Stimulated activated CD4-positive, alpha-beta T cell treated with anti-CD3 and anti-CD28 coated beads, Interleukin-12 subunit alpha, Interleukin-12 subunit beta, amount 100 ng/mL, for 24 hours (primary cell): Measurements from ENCODE around the gene MRPL23.

ENCODE experiments used
- DNase-seq, 2 experiments: peaks; one replicate each; pipeline ENCODE4 v3.0.0-alpha.2; 2020; ENCODE audit warnings: low read depth in 2 of 2

The MRPL23 gene

GRCh38 chr11:1990872-1991578 lies 43.9 kb downstream of the MRPL23 start:
- DNase-seq = no peak

- DNase-seq = no peak
Observed at GRCh38 chr11:1992111-1992510, 45.0 kb downstream of the MRPL23 start.

GRCh38 chr11:1994121-1994520 lies 47.0 kb downstream of the MRPL23 start:
- DNase-seq = no peak

GRCh38 chr11:1997755-1998154 lies 50.6 kb downstream of the MRPL23 start, which contains the start of gene H19:
TSS of gene H19 (minus strand) at chr11:1997842.
- no peak for DNase-seq

GRCh38 chr11:1998290-1998689 lies 51.2 kb downstream of the MRPL23 start:
- DNase-seq = no peak

- DNase-seq = no peak
Observed at GRCh38 chr11:1998861-1999260, 51.7 kb downstream of the MRPL23 start.

- no peak for DNase-seq
Observed at GRCh38 chr11:2002042-2002776, 55.1 kb downstream of the MRPL23 start.

- no peak for DNase-seq
Observed at GRCh38 chr11:2002807-2003206, 55.7 kb downstream of the MRPL23 start.

- DNase-seq = no peak
Observed at GRCh38 chr11:2004466-2004865, 57.3 kb downstream of the MRPL23 start.
